H1 (cell line): ENCODE results near the gene MUS81. TPM values are rescaled to one million over a fixed set of nuclear protein-coding genes. Genes with fewer than 3 reads are reported as not detected.

Source experiments
- CTCF ChIA-PET: fragments of 300-600 bp; sonication (Branson Sonifier 250); formaldehyde crosslinking; loops from one replicate; lab custom pipeline; 2021; ENCODE audit not compliant: partially characterized antibody; lab: Charles Lee
- POLR2A ChIA-PET: fragments of 300-600 bp; sonication (Branson Sonifier 250); formaldehyde crosslinking; loops from one replicate; lab custom pipeline; 2021; ENCODE audit warnings: inconsistent platforms; ENCODE audit not compliant: partially characterized antibody; lab: Charles Lee
- DNase-seq, 2 experiments: peaks; one replicate each; pipeline versions ENCODE4 v3.0.0 to v3.0.0-alpha.2; 2010 to 2022; ENCODE audit warnings: low spot score in 2 of 2, low read depth in 1 of 2, mixed read lengths in 1 of 2
- FAIRE-seq: peaks from 2 replicates; lab custom pipeline; 2011; peaks lifted over from hg19 to GRCh38; lab: Jason Lieb, UNC
- H2AFZ ChIP-seq: 2 replicates; pipeline ENCODE4 v1.8.1; 2012; ENCODE audit warnings: low read length, inconsistent platforms
- H2AK5ac ChIP-seq: 2 replicates; pipeline ENCODE4 v1.6.1; 2013; ENCODE audit warnings: low read depth, low read length
- H2BK120ac ChIP-seq: replicated peaks from 2 replicates; pipeline ENCODE3; 2013; ENCODE audit warnings: low read depth, low read length, inconsistent platforms
- H2BK12ac ChIP-seq: 2 replicates; pipeline ENCODE4 v1.6.1; 2013; ENCODE audit warnings: low read depth, low read length
- H2BK15ac ChIP-seq: 2 replicates; pipeline ENCODE4 v1.6.1; 2013; ENCODE audit warnings: low read length
- H2BK20ac ChIP-seq: 2 replicates; pipeline ENCODE4 v1.6.1; 2013; ENCODE audit warnings: low read length
- H2BK5ac ChIP-seq: 2 replicates; pipeline ENCODE4 v1.6.1; 2013; ENCODE audit warnings: low read depth, low read length
- H3K14ac ChIP-seq: 2 replicates; pipeline ENCODE4 v1.6.1; 2013; ENCODE audit warnings: inconsistent platforms; ENCODE audit not compliant: insufficient read length
- H3K18ac ChIP-seq: 2 replicates; pipeline ENCODE4 v1.6.1; 2013; ENCODE audit warnings: low read length; ENCODE audit errors: extremely low read depth
- H3K23ac ChIP-seq: 2 replicates; pipeline ENCODE4 v1.6.1; 2013; ENCODE audit warnings: inconsistent platforms; ENCODE audit not compliant: insufficient read length
- H3K23me2 ChIP-seq: 2 replicates; pipeline ENCODE4 v1.6.1; 2013; ENCODE audit warnings: low read depth, low read length
- H3K27ac ChIP-seq: 2 replicates; pipeline ENCODE4 v1.6.1; 2011; ENCODE audit warnings: low read depth, low read length, inconsistent platforms
- H3K27me3 ChIP-seq, 4 experiments: replicated peaks in 1 of 4; 1 replicate in 1 of 4; 2 replicates in 3 of 4; pipeline versions ENCODE4 v1.6.1 to v1.8.1; 2011 to 2013; ENCODE audit warnings: low read length in 3 of 4, mild to moderate bottlenecking in 3 of 4, inconsistent platforms in 2 of 4, mixed read lengths in 2 of 4, moderate library complexity in 1 of 4; ENCODE audit not compliant: control insufficient read depth in 3 of 4, insufficient read depth in 3 of 4; ENCODE audit errors: extremely low read depth in 1 of 4
- H3K36me3 ChIP-seq, 4 experiments: 2 replicates each; pipeline versions ENCODE4 v1.6.1 to v1.8.1; 2011 to 2013; ENCODE audit warnings: mild to moderate bottlenecking in 4 of 4, low read length in 3 of 4, moderate library complexity in 2 of 4, control low read depth in 1 of 4, inconsistent platforms in 1 of 4; ENCODE audit not compliant: insufficient read depth in 4 of 4, control insufficient read depth in 2 of 4
- H3K4ac ChIP-seq: replicated peaks from 2 replicates; pipeline ENCODE3; 2013; ENCODE audit warnings: low read length, low read depth, mixed read lengths, inconsistent platforms; ENCODE audit not compliant: insufficient read length
- H3K4me1 ChIP-seq, 4 experiments: replicated peaks in 1 of 4; 1 replicate in 1 of 4; 2 replicates in 3 of 4; pipeline versions ENCODE4 v1.6.1 to v1.8.1; 2011 to 2013; ENCODE audit warnings: low read length in 3 of 4, inconsistent platforms in 2 of 4, mixed read lengths in 1 of 4; ENCODE audit not compliant: insufficient read depth in 4 of 4, control insufficient read depth in 3 of 4
- H3K4me2 ChIP-seq, 2 experiments: 2 replicates each; pipeline versions ENCODE4 v1.6.1 to v1.8.1; 2011 to 2013; ENCODE audit warnings: low read depth in 2 of 2, low read length in 2 of 2, control low read depth in 1 of 2, inconsistent platforms in 1 of 2, mild to moderate bottlenecking in 1 of 2; ENCODE audit not compliant: insufficient read depth in 1 of 2
- H3K4me3 ChIP-seq, 4 experiments: fragments of 200-600, 300-600 bp in 1 of 4; sonication (generic), shearing (Covaris generic), sonication (Bioruptor Twin) in 1 of 4; 2 replicates each; pipeline versions ENCODE4 v1.5.1 to v1.8.1; 2011 to 2016; ENCODE audit warnings: low read length in 4 of 4, low read depth in 3 of 4, control low read depth in 2 of 4, inconsistent platforms in 2 of 4, mild to moderate bottlenecking in 2 of 4, mixed read lengths in 1 of 4, moderate library complexity in 1 of 4; ENCODE audit not compliant: insufficient read depth in 2 of 4; ENCODE audit errors: extremely low read depth in 1 of 4
- H3K56ac ChIP-seq: replicated peaks from 2 replicates; pipeline ENCODE3; 2013; ENCODE audit warnings: low read depth, mild to moderate bottlenecking, mixed read lengths, low read length, inconsistent platforms; ENCODE audit not compliant: insufficient read length
- H3K79me1 ChIP-seq: 2 replicates; pipeline ENCODE4 v1.6.1; 2013; ENCODE audit warnings: low read depth, low read length, control low read depth
- H3K79me2 ChIP-seq, 2 experiments: 2 replicates each; pipeline versions ENCODE4 v1.6.1 to v1.8.1; 2012 to 2013; ENCODE audit warnings: low read length in 2 of 2, mild to moderate bottlenecking in 2 of 2, inconsistent platforms in 1 of 2; ENCODE audit not compliant: insufficient read depth in 2 of 2, control insufficient read depth in 1 of 2
- H3K9ac ChIP-seq, 4 experiments: replicated peaks in 1 of 4; 1 replicate in 1 of 4; 2 replicates in 3 of 4; pipeline versions ENCODE4 v1.6.1 to v1.8.1; 2011 to 2013; ENCODE audit warnings: low read depth in 3 of 4, low read length in 3 of 4, control low read depth in 2 of 4, mild to moderate bottlenecking in 2 of 4, moderate library complexity in 2 of 4, inconsistent platforms in 1 of 4; ENCODE audit errors: extremely low read depth in 1 of 4
- H3K9me3 ChIP-seq, 2 experiments: 2 replicates each; pipeline versions ENCODE4 v1.6.1 to v1.8.1; 2012 to 2013; ENCODE audit warnings: mild to moderate bottlenecking in 2 of 2, moderate library complexity in 2 of 2, control low read depth in 1 of 2, inconsistent platforms in 1 of 2, low read depth in 1 of 2, low read length in 1 of 2, mixed read lengths in 1 of 2; ENCODE audit not compliant: insufficient read depth in 2 of 2
- H4K20me1 ChIP-seq, 2 experiments: replicated peaks in 1 of 2; 2 replicates each; pipeline versions ENCODE3 to v1.8.1; 2011 to 2013; ENCODE audit warnings: inconsistent platforms in 2 of 2, low read length in 2 of 2, mild to moderate bottlenecking in 1 of 2; ENCODE audit not compliant: insufficient read depth in 2 of 2, control insufficient read depth in 1 of 2
- H4K5ac ChIP-seq: 2 replicates; pipeline ENCODE4 v1.6.1; 2013; ENCODE audit warnings: low read length, low read depth, mixed read lengths, inconsistent platforms; ENCODE audit not compliant: insufficient read length
- H4K8ac ChIP-seq: 2 replicates; pipeline ENCODE4 v1.8.0; 2013; ENCODE audit warnings: mild to moderate bottlenecking, moderate library complexity, low read length, inconsistent platforms; ENCODE audit not compliant: insufficient read depth; ENCODE audit errors: extremely low read depth
- H4K91ac ChIP-seq: replicated peaks from 2 replicates; pipeline ENCODE3; 2013; ENCODE audit warnings: low read length, mixed read lengths, inconsistent platforms; ENCODE audit not compliant: insufficient read length
- BCL11A ChIP-seq, 2 experiments: IDR thresholded peaks; one replicate each; pipeline ENCODE4 v1.6.1; 2011; ENCODE audit warnings: low read depth in 2 of 2, low read length in 2 of 2, mild to moderate bottlenecking in 2 of 2
- FOSL1 ChIP-seq: IDR thresholded peaks from 2 replicates; pipeline ENCODE4 v1.6.1; 2011; ENCODE audit warnings: mild to moderate bottlenecking, low read depth, low read length, moderate library complexity; ENCODE audit not compliant: insufficient read depth
- GTF2F1 ChIP-seq: IDR thresholded peaks from 2 replicates; pipeline ENCODE4 v1.6.1; 2012; ENCODE audit warnings: low read depth, low read length, improper control_type of control experiment, borderline replicate concordance
- KDM1A ChIP-seq: fragments of 200-600, 300-600 bp; sonication (generic); IDR thresholded peaks from 2 replicates; pipeline ENCODE4 v1.7.1; 2016; ENCODE audit warnings: mild to moderate bottlenecking, low read length, borderline replicate concordance
- POLR2A ChIP-seq, 2 experiments: IDR thresholded peaks; 1 replicate in 1 of 2; 2 replicates in 1 of 2; pipeline ENCODE4 v1.6.1; 2011; ENCODE audit warnings: low read depth in 2 of 2, low read length in 2 of 2, mild to moderate bottlenecking in 2 of 2; ENCODE audit errors: control extremely low read depth in 1 of 2
- RFX5 ChIP-seq: IDR thresholded peaks from 2 replicates; pipeline ENCODE4 v1.6.1; 2011; ENCODE audit warnings: low read depth, low read length, improper control_type of control experiment, borderline replicate concordance
- SIRT6 ChIP-seq: IDR thresholded peaks from one replicate; pipeline ENCODE4 v1.7.1; 2012; ENCODE audit warnings: low read length, inconsistent platforms
- SP4 ChIP-seq: IDR thresholded peaks from 2 replicates; pipeline ENCODE4 v1.6.1; 2012; ENCODE audit warnings: low read length, inconsistent platforms
- SRF ChIP-seq: IDR thresholded peaks from 2 replicates; pipeline ENCODE4 v1.6.1; 2011; ENCODE audit warnings: mild to moderate bottlenecking, low read depth, low read length, moderate library complexity
- SUZ12 ChIP-seq: fragments of 200-600 bp; sonication (generic); IDR thresholded peaks from 2 replicates; pipeline ENCODE4 v1.6.1; 2012; ENCODE audit warnings: mild to moderate bottlenecking, inconsistent platforms, low read length, moderate library complexity, mixed read lengths
- TCF12 ChIP-seq: IDR thresholded peaks from 2 replicates; pipeline ENCODE4 v1.6.1; 2011; ENCODE audit warnings: low read depth, mild to moderate bottlenecking, low read length
- YY1 ChIP-seq: IDR thresholded peaks from 2 replicates; pipeline ENCODE4 v1.6.1; 2011; ENCODE audit warnings: low read depth, mild to moderate bottlenecking, low read length
- WGBS, 2 experiments: shearing (Covaris generic) in 1 of 2; methylation state at CpG; one replicate each; pipeline versions ENCODE4 v1.1.6 to v1.1.7; 2013 to 2015; ENCODE audit warnings: low lambda C conversion rate in 2 of 2, mixed read lengths in 2 of 2, inconsistent platforms in 1 of 2, low coverage in 1 of 2, missing lambda C conversion rate in 1 of 2; ENCODE audit not compliant: insufficient replicate concordance in 2 of 2, insufficient coverage in 1 of 2, insufficient read length in 1 of 2; ENCODE audit errors: extremely low coverage in 1 of 2, missing lambda C conversion rate in 1 of 2; 5-methylcytosine and 5-hydroxymethylcytosine counted together
- polyA plus RNA-seq, 7 experiments: library from polyadenylated mRNA; depleted of rRNA in 3 of 7; stranded (reverse) in 5 of 7; unstranded in 2 of 7; fragments of >200 nt in 5 of 7; fragments of 200-250 nt in 2 of 7; gene quantifications; 1 replicate in 5 of 7; 2 replicates in 1 of 7; 4 replicates in 1 of 7; pipeline versions ENCODE4 v1.2.1 to v1.2.3, GENCODE V29; 2011 to 2013; ENCODE audit warnings: missing spikeins in 2 of 7, mixed read lengths in 2 of 7
- total RNA-seq: library from RNA; stranded (reverse); fragmentation: NEBNext Ultra II Directional; extraction: Animal tissue kit (Norgen Biotek cat#: 25700); gene quantifications from 2 replicates; pipeline ENCODE4 v1.2.1, GENCODE V29; 2021
- TF ChIP-seq, protein P1 (sequence below): IDR thresholded peaks from 2 replicates; pipeline ENCODE4 v1.6.1; 2012; ENCODE audit warnings: inconsistent platforms

The MUS81 gene
- total and polyA plus RNA-seq, 2 of the 8 experiments (the other 6 are each of a cell fraction or from before 2014, with no cell fraction given): 30.2 to 31.5 TPM

DNA sequence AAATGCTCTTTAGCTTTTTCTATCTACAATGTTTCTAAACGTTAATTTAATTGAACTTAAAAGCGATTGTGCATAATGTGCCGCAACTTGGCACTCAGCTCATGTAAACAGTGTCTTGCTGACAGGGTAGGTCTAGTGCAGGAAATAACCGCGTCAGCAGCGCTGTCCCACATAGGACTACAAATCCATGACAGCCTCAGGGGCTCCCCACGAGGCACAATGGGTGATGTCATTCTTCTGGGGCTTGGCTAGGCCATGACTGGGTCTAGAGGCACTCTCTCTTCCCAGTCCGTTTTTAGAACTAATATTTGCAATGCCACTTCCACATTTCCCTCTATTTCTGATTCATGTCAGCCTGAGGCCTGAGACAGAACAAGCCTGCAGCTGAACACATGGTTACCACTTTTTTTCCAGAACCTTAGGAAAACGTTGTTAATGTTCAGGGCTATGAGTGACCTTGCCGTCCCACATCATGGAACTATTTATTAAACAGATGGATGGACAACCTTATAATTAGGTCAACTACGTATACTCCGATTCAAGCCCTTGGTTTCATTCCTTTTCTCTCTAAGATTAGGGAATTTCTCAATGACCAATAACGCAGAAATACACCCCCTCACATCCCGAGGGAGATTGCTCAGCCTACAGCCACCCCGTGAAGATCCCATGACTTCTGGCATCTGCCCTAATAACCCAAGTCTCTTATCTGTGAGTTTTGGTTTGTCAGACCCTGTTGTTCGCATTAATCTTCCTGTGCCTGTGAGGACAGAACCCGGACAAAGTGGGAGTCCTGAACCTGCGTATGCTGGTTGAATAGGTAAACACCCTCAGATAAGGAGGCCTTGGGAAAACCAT is 45.9 kb upstream of the MUS81 start:
- no peak overlapping the region for H3K4me3 ChIP-seq
- no peak overlapping the region for H3K27ac ChIP-seq
- H3K9ac ChIP-seq: no peak overlapping the region
- ChIA-PET CTCF (interaction anchor here (0.6 to 19.6 kb wide), 6 partner anchors 12 to 677 kb away, joined by 3 to 347 read pairs (median 24); partner anchors contain the start of genes AP5B1, CCDC85B, FIBP and OVOL1), POLR2A (interaction anchor here (1.3 kb wide), 1 partner anchor 44 kb away, joined by 3 read pairs; the partner anchor contains the start of gene CFL1)
- no peak overlapping the region for H4K5ac ChIP-seq
- H4K91ac ChIP-seq: no peak overlapping the region
- H3K79me1 ChIP-seq: peaks cover 2% of the 10 kb centered on the region; the same call in 1 of the 2 replicates
- H2BK120ac ChIP-seq: no peak overlapping the region
- peaks cover 0 to 5% of the 10 kb centered on the region in 2 experiments for H4K20me1 ChIP-seq
- H3K4ac ChIP-seq: no peak overlapping the region
- 0 out of 2 replicates have a peak, but pooled peaks cover 1% of the 10 kb centered on the region for H3K23me2 ChIP-seq
- no peak overlapping the region for H3K18ac ChIP-seq
- WGBS, 2 experiments: 87% methylated on average over 17 of the region's 18 CpGs; no CpG with 5 or more reads in 1 of the 2 experiments
- peaks cover 0 to 11% (median 4%) of the 10 kb centered on the region in 4 experiments; a peak in 5 of 7 replicates for H3K27me3 ChIP-seq
- H2AFZ ChIP-seq: no peak overlapping the region
- no peak overlapping the region for H2BK12ac ChIP-seq
- no peaks in the 10 kb centered on the region for H3K4me1 ChIP-seq
- no peak overlapping the region for H3K4me2 ChIP-seq
- no peaks in the 10 kb centered on the region for H3K36me3 ChIP-seq
- FAIRE-seq (no peak), DNase-seq (no peak)
- no peaks in the 10 kb centered on the region for H3K9me3 ChIP-seq
- no peak overlapping the region for H3K23ac ChIP-seq
- no peak overlapping the region for H2BK15ac ChIP-seq
- H2BK5ac ChIP-seq: no peak overlapping the region
- H3K14ac ChIP-seq: no peak overlapping the region
- no peak overlapping the region for H3K56ac ChIP-seq
- H2BK20ac ChIP-seq: no peak overlapping the region
- no peak overlapping the region for H4K8ac ChIP-seq
- no peaks in the 10 kb centered on the region for H3K79me2 ChIP-seq
- no peak overlapping the region for H2AK5ac ChIP-seq
- TF ChIP-seq POLR2A (IDR thresholded peaks at IDR 0.05; ENCODE audit: control extremely low read depth in 1 of 2, low read depth in 2 of 2, low read length in 2 of 2) (no peak), TCF12 (no peak), YY1 (no peak), SP4 (no peak), RFX5 (no peak), GTF2F1 (no peak), BCL11A (IDR thresholded peaks at IDR 0.05; ENCODE audit: low read depth in 2 of 2, low read length in 2 of 2) (no peak), SRF (no peak), SUZ12 (no peak), KDM1A (no peak), FOSL1 (no peak), SIRT6 (no peak)
- TF ChIP-seq, protein P1, sequence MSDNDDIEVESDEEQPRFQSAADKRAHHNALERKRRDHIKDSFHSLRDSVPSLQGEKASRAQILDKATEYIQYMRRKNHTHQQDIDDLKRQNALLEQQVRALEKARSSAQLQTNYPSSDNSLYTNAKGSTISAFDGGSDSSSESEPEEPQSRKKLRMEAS: no peak
